Vagina (tissue), 2 donors: ENCODE data around the gene GORASP1.

ENCODE experiments used
- CTCF ChIP-seq, 3 experiments: fragments of 450-650 bp in 2 of 3; fragments of 200-600 bp in 1 of 3; sonication (generic) in 1 of 3; IDR thresholded peaks; one replicate each; pipeline ENCODE4 v1.5.1; 2017 to 2019; ENCODE audit warnings: antibody characterized with exemption in 3 of 3, mild to moderate bottlenecking in 2 of 3, moderate library complexity in 2 of 3
- POLR2AphosphoS5 ChIP-seq, 2 donors: sonication (generic); formaldehyde crosslinking; IDR thresholded peaks; one replicate each; pipeline ENCODE4 v1.9.0; 2017; ENCODE audit warnings: antibody characterized with exemption in 2 of 2, mild to moderate bottlenecking in 2 of 2, low read depth in 1 of 2; ENCODE audit not compliant: insufficient read depth in 1 of 2

- TF ChIP-seq CTCF (IDR thresholded peaks at IDR 0.05) (no peak), POLR2AphosphoS5 (IDR thresholded peaks at IDR 0.05; ENCODE audit: insufficient read depth in 1 of 2, low read depth in 1 of 2) (no peak)
Measured at GRCh38 chr3:39136533-39137434, 29.4 kb upstream of the GORASP1 start.
